Esophagus squamous epithelium (tissue), 4 donors: ENCODE data around the gene CNOT8.

Experiments used
- POLR2A ChIP-seq, 4 donors: fragments of 450-650 bp; IDR thresholded peaks; one replicate each; pipeline ENCODE4 v1.6.1; 2017; ENCODE audit warnings: antibody characterized with exemption in 4 of 4, mild to moderate bottlenecking in 4 of 4, moderate library complexity in 3 of 4
- TF ChIP-seq, protein P1 (sequence below), 6 experiments: fragments of 450-650 bp in 4 of 6; fragments of 200-600 bp in 2 of 6; sonication (generic) in 2 of 6; IDR thresholded peaks; one replicate each; pipeline ENCODE4 v1.5.1; 2016 to 2019; ENCODE audit warnings: antibody characterized with exemption in 6 of 6, mild to moderate bottlenecking in 4 of 6, moderate library complexity in 4 of 6

DNA sequence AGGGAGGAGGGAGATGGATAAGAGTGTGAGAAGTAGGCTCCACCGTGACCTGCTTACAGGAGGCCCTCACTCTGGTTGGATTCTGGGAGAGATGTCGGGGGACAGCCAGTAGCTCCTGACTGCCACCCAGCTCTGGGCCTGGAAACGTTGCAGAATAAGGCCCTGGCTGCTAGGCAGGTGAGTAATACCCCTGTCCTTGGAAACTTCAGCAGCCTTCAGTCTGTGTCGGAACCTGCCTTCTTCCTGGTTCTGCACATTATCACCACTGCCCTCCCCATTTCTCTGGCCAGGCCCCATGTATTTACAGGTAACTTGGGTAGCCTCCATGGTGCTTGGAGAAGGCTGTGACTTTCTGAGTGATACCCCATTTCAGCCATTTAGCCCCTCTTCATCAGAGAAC, 34.8 kb upstream of the CNOT8 start:
- TF ChIP-seq, protein P1, sequence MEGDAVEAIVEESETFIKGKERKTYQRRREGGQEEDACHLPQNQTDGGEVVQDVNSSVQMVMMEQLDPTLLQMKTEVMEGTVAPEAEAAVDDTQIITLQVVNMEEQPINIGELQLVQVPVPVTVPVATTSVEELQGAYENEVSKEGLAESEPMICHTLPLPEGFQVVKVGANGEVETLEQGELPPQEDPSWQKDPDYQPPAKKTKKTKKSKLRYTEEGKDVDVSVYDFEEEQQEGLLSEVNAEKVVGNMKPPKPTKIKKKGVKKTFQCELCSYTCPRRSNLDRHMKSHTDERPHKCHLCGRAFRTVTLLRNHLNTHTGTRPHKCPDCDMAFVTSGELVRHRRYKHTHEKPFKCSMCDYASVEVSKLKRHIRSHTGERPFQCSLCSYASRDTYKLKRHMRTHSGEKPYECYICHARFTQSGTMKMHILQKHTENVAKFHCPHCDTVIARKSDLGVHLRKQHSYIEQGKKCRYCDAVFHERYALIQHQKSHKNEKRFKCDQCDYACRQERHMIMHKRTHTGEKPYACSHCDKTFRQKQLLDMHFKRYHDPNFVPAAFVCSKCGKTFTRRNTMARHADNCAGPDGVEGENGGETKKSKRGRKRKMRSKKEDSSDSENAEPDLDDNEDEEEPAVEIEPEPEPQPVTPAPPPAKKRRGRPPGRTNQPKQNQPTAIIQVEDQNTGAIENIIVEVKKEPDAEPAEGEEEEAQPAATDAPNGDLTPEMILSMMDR (IDR thresholded peaks at IDR 0.05), result no peak
- no peak for TF ChIP-seq POLR2A (IDR thresholded peaks at IDR 0.05)
